ENCODE measurements around the gene ARMH1.

The ARMH1 gene

DNA sequence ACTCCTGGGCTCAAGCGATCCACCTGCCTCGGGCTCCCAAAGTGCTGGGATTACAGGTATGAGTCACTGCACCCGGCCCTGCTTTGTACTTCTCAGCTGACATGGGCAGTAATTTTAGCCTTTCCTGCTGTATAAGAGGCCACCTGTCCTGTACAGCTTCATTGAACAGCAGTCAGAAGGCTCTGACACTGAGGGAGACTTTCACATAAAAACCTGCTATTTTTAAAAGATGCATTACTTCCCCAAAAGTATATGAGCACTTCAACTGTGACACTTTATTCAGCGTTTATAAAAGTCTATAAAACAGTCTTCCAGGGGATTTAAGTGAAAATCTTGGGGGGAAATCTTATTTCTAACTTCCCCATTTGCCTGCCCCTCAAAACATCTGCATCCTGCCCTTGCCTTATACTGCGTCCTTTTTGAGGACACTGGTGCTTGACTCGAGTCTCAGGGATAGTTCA is 38.8 kb downstream of the ARMH1 start:
- Mint-ChIP-seq H3K4me1 (ENCODE audit: low read depth) (peaks cover 34% of the 10 kb centered on the region), H3K36me3 (no peaks in the 10 kb centered on the region), H3K27me3 (no peaks in the 10 kb centered on the region), H3K9me3 (ENCODE audit: low read depth) (no peaks in the 10 kb centered on the region), H3K27ac (no peak overlapping the region), H3K4me3 (no peak overlapping the region)

DNA sequence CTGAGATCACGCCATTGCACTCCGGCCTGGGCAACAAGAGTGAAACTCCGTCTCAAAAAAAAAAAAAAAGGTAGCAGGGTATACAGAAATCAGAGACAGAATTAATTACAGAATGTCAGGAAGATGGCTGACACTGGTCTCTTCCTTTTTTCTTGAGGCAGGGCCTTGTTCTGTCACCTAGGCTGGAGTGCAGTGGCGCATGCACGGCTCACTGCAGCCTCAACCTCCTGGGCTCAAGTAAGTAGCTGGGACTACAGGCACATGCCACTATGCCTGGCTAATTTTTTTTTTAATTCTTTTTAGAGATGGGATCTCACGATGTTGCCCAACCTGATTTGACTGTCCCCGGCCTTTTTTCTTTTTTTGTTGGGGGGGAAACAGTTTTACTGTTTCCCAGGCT is 40.0 kb downstream of the ARMH1 start:
- Mint-ChIP-seq H3K4me1 (ENCODE audit: low read depth) (peaks cover 44% of the 10 kb centered on the region), H3K27ac (no peak overlapping the region), H3K4me3 (no peak overlapping the region), H3K9me3 (ENCODE audit: low read depth) (no peaks in the 10 kb centered on the region), H3K36me3 (no peaks in the 10 kb centered on the region), H3K27me3 (no peaks in the 10 kb centered on the region)

DNA sequence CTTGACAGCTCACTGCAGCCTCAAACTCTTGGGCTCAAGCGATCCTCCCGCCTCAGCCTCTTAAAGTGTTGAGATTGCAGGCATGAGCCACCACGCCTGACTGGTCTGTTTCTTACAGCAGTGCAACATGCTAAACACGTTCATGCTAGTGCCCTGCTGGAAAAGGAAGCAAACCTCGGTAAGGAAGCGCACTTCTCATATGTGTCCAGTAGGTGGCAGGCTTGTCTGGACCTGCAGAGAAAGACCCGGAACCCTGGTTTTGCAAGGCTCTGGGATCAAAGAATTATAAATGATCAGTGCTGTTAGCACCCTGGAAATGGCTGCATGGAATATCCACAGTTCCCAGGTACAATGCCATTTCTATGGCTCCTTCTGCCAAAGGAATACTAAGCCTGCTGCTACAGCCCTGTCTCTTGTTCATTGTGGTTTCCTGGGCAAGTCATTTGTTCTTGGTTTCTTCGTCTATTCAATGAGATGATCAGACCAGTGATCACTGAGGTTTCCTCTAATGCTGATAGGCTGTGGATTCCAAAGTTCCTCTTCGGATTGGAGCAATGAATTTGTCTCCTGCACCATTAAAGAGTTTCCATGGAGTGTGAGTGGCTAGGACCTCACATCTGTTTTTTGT is 40.5 kb downstream of the ARMH1 start:
- H3K4me1 Mint-ChIP-seq (ENCODE audit: low read depth): peaks cover 47% of the 10 kb centered on the region
- H3K4me3 Mint-ChIP-seq: peak overlapping the region; percentile 58
- no peaks in the 10 kb centered on the region for H3K27me3 Mint-ChIP-seq
- no peak overlapping the region for H3K27ac Mint-ChIP-seq
- H3K9me3 Mint-ChIP-seq (ENCODE audit: low read depth): no peaks in the 10 kb centered on the region
- no peaks in the 10 kb centered on the region for H3K36me3 Mint-ChIP-seq

DNA sequence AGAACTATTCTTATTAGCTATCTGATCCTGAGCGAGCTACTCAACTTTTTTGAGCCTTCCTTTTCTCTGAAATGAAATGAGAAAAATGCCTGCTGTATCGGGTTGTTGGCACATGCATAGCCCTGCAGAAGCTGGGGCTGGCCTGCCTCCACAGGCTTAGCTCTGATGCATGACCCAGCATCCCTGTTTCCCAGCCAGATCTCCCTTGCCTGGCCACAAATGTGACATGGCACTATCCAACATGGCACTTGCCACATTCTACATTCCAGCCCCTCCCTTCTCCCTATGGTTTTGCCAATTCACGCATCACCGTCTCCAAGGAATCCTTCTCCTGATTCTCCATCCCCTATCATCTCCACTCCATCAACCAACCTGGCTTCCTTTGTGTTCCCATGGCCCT is 42.6 kb downstream of the ARMH1 start:
- Mint-ChIP-seq H3K9me3 (ENCODE audit: low read depth) (no peaks in the 10 kb centered on the region), H3K27ac (no peak overlapping the region), H3K4me1 (ENCODE audit: low read depth) (peaks cover 66% of the 10 kb centered on the region), H3K36me3 (no peaks in the 10 kb centered on the region), H3K27me3 (no peaks in the 10 kb centered on the region), H3K4me3 (no peak overlapping the region)

DNA sequence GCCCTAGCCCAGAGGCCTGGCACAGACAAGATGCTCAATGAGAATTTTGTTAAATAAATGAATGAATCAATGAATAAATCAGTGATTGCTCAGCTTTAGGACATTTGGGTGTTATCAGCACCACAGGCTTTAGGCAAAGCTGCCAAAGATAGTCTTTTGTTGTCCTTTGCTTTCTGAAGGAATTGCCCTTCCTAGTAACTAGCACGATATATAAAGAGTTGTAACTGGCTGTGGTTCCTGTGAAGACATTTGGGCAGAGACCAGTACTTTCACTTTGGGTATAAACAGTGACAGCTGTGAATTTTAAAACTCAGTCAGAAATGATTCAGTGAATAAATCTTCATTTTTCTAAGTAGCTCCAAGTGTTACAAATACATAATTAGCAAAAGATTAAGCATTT is 43.1 kb downstream of the ARMH1 start:
- H3K4me3 Mint-ChIP-seq: no peak overlapping the region

DNA sequence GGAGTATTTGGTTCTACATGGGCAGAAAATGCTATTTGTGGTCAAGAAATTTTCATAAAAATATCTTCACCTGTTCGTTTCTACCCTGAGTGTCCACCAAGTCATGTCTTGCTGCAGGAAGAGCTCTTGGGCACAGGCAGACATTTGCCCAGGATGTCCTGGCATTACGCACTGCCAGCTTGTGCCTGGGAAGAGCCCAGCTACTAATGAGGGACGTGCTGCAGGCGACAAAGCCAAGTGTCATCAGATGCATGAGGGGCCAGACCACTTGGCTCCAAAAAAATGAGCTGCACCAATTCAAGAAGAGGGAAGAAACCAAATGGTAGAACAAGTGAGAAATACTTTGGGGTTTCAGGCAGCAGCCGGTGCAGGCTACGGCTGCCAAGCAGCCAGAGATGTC is 43.6 kb downstream of the ARMH1 start:
- no peak overlapping the region for H3K27ac Mint-ChIP-seq
- H3K9me3 Mint-ChIP-seq (ENCODE audit: low read depth): no peaks in the 10 kb centered on the region
- peaks cover 69% of the 10 kb centered on the region for H3K4me1 Mint-ChIP-seq (ENCODE audit: low read depth)

More for the DNA sequence above, 43.1 kb downstream of the ARMH1 start:
- no peak overlapping the region for H3K27ac Mint-ChIP-seq
- H3K9me3 Mint-ChIP-seq (ENCODE audit: low read depth): no peaks in the 10 kb centered on the region
- no peaks in the 10 kb centered on the region for H3K36me3 Mint-ChIP-seq
- H3K4me1 Mint-ChIP-seq (ENCODE audit: low read depth): peaks cover 66% of the 10 kb centered on the region
- H3K27me3 Mint-ChIP-seq: no peaks in the 10 kb centered on the region

DNA sequence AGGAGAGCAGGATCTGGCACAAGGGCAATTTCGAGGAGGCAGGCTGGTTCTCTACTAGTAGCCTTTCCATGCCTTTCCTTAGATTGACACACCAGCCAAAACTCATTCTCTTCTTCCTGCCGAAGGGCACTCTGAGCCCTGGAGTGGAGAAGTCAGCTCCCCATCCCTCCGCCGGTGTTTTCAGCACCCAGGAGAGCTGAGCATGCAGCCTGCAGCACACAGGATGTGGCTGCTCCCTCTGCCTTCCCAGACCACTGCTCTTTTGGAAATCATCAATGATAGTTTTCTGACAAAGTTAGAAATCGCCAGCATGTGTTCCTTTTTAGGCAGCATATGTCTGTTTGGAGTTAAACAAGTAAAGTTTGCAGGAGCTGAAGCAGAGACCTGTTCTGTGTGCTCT is 44.8 kb downstream of the ARMH1 start:
- H3K36me3 Mint-ChIP-seq: no peaks in the 10 kb centered on the region
- no peaks in the 10 kb centered on the region for H3K9me3 Mint-ChIP-seq (ENCODE audit: low read depth)
- H3K27me3 Mint-ChIP-seq: no peaks in the 10 kb centered on the region
- H3K4me3 Mint-ChIP-seq: peak overlapping the region; percentile 53
- peaks cover 79% of the 10 kb centered on the region for H3K4me1 Mint-ChIP-seq (ENCODE audit: low read depth)
- H3K27ac Mint-ChIP-seq: peak overlapping the region; percentile 22

More for the DNA sequence above, 43.6 kb downstream of the ARMH1 start:
- Mint-ChIP-seq H3K27me3 (no peaks in the 10 kb centered on the region), H3K36me3 (no peaks in the 10 kb centered on the region), H3K4me3 (no peak overlapping the region)

DNA sequence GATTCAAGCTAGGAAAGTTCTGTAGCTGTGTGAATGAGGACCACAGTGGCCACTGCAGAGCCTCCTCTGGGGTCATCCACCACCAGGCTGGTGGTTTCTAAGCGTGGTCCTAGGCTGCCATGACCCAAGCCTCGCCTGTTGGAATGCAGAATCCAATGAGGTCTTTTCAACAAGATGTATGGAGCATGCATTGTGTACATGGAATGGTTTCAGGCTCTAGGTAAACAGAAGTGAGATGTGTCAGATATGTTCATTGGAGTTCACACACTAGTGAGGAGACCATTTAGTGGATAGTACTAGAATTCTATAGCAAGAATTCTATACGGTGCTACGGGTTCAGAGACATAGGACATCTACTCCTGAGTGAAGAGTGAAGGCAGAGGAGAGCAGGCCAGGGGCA is 45.8 kb downstream of the ARMH1 start:
- Mint-ChIP-seq H3K36me3 (peaks cover 2% of the 10 kb centered on the region), H3K27me3 (no peaks in the 10 kb centered on the region), H3K4me3 (peak overlapping the region; percentile 1), H3K9me3 (ENCODE audit: low read depth) (no peaks in the 10 kb centered on the region), H3K27ac (peak overlapping the region; percentile 100), H3K4me1 (ENCODE audit: low read depth) (peaks cover 79% of the 10 kb centered on the region)

DNA sequence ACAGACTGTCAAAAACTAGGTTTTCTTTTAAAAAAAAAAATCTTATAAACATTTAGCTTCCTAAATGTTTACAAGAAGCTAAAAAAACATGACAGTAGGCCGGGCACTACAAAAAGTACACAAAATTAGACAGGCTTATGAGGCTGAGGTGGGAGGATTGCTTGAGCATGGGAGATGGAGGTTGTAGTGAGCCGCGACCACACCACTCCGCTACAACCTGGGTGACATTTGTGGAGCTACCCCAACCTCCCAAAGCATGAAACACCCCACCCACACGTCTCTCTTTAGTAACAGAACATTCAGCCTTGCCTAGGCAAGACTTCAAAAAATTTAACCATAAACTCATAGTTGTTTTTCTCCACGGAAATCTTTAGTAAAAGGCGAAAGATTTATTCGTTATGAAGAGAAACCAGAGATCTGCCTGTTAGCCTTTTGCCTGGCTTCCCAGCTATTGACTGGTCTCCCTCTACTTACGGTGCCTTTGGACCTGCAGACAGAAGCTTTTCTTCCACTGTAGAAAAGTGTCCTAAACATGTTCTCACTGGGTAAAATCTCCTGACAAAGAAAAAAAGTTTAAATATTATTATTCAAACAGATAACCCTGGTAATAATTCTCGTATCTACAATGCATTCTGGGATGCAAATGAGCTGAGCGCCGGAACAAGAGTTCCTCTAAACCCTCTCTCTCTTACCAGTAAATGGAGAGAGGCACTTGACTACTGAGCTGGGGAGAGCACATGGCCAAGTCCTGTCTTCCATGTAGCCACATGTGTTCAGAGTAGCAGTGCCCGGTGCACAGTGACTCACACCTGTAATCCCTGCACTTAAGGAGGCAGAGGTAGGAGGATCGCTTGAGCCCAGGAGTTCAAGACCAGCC is 47.2 kb downstream of the ARMH1 start:
- Mint-ChIP-seq H3K27me3 (no peaks in the 10 kb centered on the region), H3K27ac (peak overlapping the region; percentile 100), H3K4me3 (peak overlapping the region; percentile 86), H3K9me3 (ENCODE audit: low read depth) (no peaks in the 10 kb centered on the region), H3K4me1 (ENCODE audit: low read depth) (peaks cover 76% of the 10 kb centered on the region), H3K36me3 (peaks cover 2% of the 10 kb centered on the region)

DNA sequence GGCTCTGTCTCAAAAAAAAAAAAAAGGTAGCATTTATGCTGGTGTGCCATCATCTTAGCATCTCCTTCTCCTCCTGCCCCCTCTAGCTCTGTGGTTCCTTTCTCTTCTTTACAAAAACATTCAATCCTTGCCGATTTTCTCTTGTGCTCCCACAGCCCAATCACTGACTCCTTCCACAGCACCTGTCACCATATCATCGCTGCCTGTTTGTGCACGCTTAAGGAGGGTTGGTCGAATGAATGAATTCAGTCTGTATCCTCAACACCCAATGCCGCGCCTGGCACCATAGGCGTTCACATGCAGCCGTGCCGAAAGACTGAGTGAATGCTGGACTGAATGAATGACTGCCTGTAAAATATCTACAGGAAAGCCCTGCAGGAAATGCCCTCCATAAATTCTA is 48.5 kb downstream of the ARMH1 start:
- no peaks in the 10 kb centered on the region for H3K27me3 Mint-ChIP-seq
- peak overlapping the region; percentile 88 for H3K4me3 Mint-ChIP-seq
- no peaks in the 10 kb centered on the region for H3K9me3 Mint-ChIP-seq (ENCODE audit: low read depth)
- H3K36me3 Mint-ChIP-seq: peaks cover 2% of the 10 kb centered on the region
- peak overlapping the region; percentile 100 for H3K27ac Mint-ChIP-seq
- peaks cover 72% of the 10 kb centered on the region for H3K4me1 Mint-ChIP-seq (ENCODE audit: low read depth)

DNA sequence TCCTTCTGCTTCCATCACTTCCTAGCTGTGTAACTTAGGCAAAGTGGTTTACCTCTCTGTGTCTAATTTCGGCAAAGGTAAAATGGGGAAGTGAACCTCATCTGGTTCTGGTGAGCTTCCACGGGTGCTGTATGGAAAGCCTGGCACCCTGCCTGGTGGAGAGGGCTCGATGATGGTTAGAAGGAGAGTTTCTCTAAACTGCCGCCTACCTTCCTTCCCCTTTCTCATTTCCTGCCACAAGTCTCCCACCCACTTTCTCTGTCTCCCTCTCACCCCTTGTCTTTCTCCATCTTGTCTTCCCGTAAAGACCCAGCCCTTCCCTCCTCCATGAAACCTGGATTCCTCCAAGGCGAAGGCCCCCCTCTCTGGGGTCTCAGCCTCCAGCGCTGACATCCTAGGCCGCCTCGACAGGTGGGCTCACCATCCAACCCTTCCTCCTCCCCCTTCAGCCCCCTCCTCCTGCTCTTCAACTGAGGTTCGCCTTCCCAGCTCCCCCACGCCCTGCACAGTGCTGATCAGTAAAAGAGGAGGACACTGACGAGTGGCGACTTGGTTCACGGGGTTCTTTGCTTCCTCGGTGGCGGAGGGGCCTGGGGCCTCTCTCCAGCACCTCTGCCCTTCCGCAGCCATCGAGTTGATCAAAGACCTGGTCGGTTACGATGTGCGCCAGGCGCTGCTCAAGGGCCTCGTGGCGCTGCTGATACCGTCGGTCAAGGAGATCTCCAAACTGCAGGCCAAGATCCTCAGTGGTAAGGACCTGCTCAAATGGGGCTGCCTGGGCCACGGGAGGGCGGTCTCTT is 49.2 kb downstream of the ARMH1 start:
- H3K27ac Mint-ChIP-seq: peak overlapping the region; percentile 100
- peaks cover 69% of the 10 kb centered on the region for H3K4me1 Mint-ChIP-seq (ENCODE audit: low read depth)
- H3K4me3 Mint-ChIP-seq: peak overlapping the region; percentile 88

DNA sequence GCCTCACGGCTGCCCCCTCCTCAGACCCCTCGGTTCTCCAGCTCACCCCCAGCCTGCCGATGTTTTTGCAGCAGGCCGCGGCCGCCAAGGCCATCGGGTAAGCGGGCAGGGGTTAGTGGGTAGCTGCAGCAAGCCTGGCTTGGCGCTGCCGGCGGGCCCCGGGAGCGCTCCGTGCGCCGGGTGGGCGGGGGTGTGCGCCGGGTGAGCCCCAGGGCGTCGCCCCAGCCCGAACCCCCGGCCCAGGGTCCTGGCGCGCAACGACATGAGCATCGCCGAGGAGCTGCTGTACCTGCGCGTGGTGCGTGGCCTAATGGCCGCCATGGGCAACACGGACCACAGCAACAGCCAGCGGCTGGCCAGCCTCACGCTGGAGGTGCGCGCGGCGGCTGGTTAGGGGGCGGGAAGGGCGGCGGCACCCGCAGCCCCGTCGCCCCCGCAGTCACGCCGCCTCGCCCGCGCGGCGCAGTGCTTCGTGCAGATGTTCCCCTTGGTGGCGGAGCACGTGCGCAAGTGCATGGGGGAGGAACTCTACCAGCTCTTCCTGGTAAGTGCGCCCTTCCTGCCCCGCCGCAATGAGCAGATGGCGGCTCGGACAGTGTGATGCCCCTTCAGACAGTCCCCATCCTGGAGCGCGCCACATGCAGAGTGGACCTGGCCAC is 49.9 kb downstream of the ARMH1 start:
- Mint-ChIP-seq H3K4me3 (peak overlapping the region; percentile 88), H3K9me3 (ENCODE audit: low read depth) (no peaks in the 10 kb centered on the region), H3K27ac (peak overlapping the region; percentile 92), H3K27me3 (no peaks in the 10 kb centered on the region), H3K4me1 (ENCODE audit: low read depth) (peaks cover 68% of the 10 kb centered on the region), H3K36me3 (peaks cover 2% of the 10 kb centered on the region)

More for the DNA sequence above, 49.2 kb downstream of the ARMH1 start:
- H3K27me3 Mint-ChIP-seq: no peaks in the 10 kb centered on the region
- no peaks in the 10 kb centered on the region for H3K9me3 Mint-ChIP-seq (ENCODE audit: low read depth)
- peaks cover 2% of the 10 kb centered on the region for H3K36me3 Mint-ChIP-seq

DNA sequence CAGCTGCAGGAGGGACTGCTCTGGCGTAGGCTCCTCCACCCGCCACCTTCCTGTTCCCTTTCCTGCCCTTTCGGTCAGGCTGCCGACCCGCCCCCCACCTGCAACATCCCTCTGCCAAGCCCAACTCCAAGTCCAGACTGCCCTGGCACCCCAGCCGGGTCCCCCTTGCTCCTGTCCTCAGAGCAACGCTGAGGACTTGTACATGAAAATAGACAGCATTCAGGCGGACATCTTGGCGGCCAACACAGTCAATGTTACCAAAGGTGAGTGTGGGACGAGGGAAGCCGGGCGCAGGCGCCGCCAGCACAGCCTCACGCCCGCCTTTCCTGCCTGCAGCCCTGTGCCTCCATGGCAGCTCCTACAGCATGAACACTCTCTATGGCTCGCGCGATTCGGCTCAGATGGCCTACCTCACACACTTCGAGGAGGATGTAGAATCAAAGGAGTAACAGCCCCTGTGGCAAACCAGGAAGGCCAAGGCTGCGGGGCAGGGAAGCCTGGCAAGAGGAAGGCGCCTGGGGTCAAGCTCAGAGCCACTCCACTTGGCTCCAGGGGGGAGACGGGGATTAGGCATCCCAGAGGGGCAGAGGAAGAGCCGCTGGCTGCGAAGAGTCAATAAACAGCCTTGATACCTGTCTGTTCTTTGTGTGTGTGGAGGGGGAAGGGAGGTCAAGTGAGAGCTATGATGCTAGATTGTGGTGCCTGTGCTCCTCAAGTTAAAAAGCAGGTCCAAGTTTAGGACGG is 50.6 kb downstream of the ARMH1 start:
- Mint-ChIP-seq H3K27me3 (no peaks in the 10 kb centered on the region), H3K9me3 (ENCODE audit: low read depth) (no peaks in the 10 kb centered on the region), H3K27ac (peak overlapping the region; percentile 92), H3K36me3 (peaks cover 2% of the 10 kb centered on the region), H3K4me3 (peak overlapping the region; percentile 85), H3K4me1 (ENCODE audit: low read depth) (peaks cover 64% of the 10 kb centered on the region)
